ENCODE results near the gene BTBD9. TPM values are rescaled to one million over a fixed set of nuclear protein-coding genes. Genes with fewer than 3 reads are reported as not detected.

Gene BTBD9
- total and polyA plus RNA-seq, 11 donors: 6.3 to 23.3 (median 19.4) TPM

GRCh38 chr6:38152620-38153019 is 487.1 kb downstream of the BTBD9 start:
- no peak for ATAC-seq
- 86 to 95% (median 93%) methylated on average over 8 of the region's 8 CpGs for WGBS, 4 donors
- TF ChIP-seq POLR2A (IDR thresholded peaks at IDR 0.05) (no peak), CTCF (IDR thresholded peaks at IDR 0.05) (no peak)
- intact Hi-C loops (cut with DNase I): no loop called here
- Histone ChIP-seq H3K27me3 (no peaks in the 10 kb centered on the region), H3K27ac (no peak overlapping the region), H3K4me3 (no peak overlapping the region), H3K9me3 (no peaks in the 10 kb centered on the region), H3K4me1 (peaks cover 0 to 34% (median 13%) of the 10 kb centered on the region in 12 donors), H3K36me3 (peaks cover 0 to 32% (median 17%) of the 10 kb centered on the region in 9 donors)
- DNase-seq: no peak

GRCh38 chr6:38151580-38152500 is 487.9 kb downstream of the BTBD9 start:
- H3K9me3 ChIP-seq: no peaks in the 10 kb centered on the region
- intact Hi-C loops (cut with DNase I): no loop called here
- WGBS, 4 donors: 97 to 98% (median 97%) methylated on average over 21 to 22 of the region's 22 CpGs
- no peak overlapping the region for H3K4me3 ChIP-seq
- TF ChIP-seq CTCF (IDR thresholded peaks at IDR 0.05) (no peak), POLR2A (IDR thresholded peaks at IDR 0.05) (no peak)
- ATAC-seq (no peak), DNase-seq (no peak)
- H3K4me1 ChIP-seq: peaks cover 0 to 34% (median 13%) of the 10 kb centered on the region in 12 donors
- peaks cover 0 to 32% (median 17%) of the 10 kb centered on the region in 9 donors for H3K36me3 ChIP-seq
- H3K27ac ChIP-seq: no peak overlapping the region
- H3K27me3 ChIP-seq: no peaks in the 10 kb centered on the region

- Histone ChIP-seq H3K4me1 (peaks cover 0 to 35% (median 13%) of the 10 kb centered on the region in 12 donors), H3K27ac (no peak overlapping the region), H3K27me3 (no peaks in the 10 kb centered on the region), H3K4me3 (no peak overlapping the region), H3K9me3 (no peaks in the 10 kb centered on the region), H3K36me3 (peaks cover 0 to 32% (median 17%) of the 10 kb centered on the region in 9 donors)
- intact Hi-C loops (cut with DNase I): no loop called here
- ATAC-seq (no peak), DNase-seq (no peak)
- TF ChIP-seq POLR2A (IDR thresholded peaks at IDR 0.05): no peak
- TF ChIP-seq CTCF (IDR thresholded peaks at IDR 0.05): no peak
- WGBS, 4 donors: 84 to 86% (median 85%) methylated on average over 10 to 11 of the region's 11 CpGs
These were observed 488.9 kb downstream of the BTBD9 start for GRCh38 chr6:38150681-38151296.

DNA sequence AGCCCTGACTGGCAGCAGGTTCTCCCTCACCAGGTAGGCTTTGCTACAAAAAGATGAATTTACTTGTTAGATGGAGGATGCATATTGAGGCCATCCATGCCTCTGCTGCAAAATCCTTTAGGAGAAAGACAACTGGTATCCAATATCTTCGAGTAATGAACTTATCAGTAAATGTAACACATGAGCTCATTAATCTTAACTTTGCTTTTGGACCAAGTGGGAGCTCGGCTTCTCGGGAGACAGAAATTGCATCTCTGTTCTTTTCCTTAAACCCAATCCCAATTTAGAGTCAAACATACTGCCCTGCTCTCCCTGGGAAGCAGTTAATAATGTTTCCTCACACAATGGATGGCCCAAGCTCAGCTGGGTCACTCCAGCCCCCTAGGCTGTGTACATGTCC is 489.7 kb downstream of the BTBD9 start:
- no peaks in the 10 kb centered on the region for H3K9me3 ChIP-seq
- no peak overlapping the region for H3K27ac ChIP-seq
- TF ChIP-seq POLR2A (IDR thresholded peaks at IDR 0.05) (no peak), CTCF (IDR thresholded peaks at IDR 0.05) (no peak)
- intact Hi-C loops (cut with DNase I): no loop called here
- ATAC-seq: no peak
- no peaks in the 10 kb centered on the region for H3K27me3 ChIP-seq
- 70 to 84% (median 81%) methylated on average over 3 of the region's 3 CpGs for WGBS, 4 donors
- peaks cover 0 to 32% (median 17%) of the 10 kb centered on the region in 9 donors for H3K36me3 ChIP-seq
- no peak for DNase-seq
- peaks cover 0 to 35% (median 12%) of the 10 kb centered on the region in 12 donors for H3K4me1 ChIP-seq
- H3K4me3 ChIP-seq: no peak overlapping the region
